Suppressor macrophage treated with lipopolysaccharide for 1 hour (primary cell): ENCODE data around the gene SCN1A.

Source experiments
- DNase-seq, 3 donors: peaks; one replicate each; pipeline ENCODE4 v3.0.0-alpha.2; 2020 to 2022

SCN1A gene

GRCh38 chr2:165969227-165969626 is 158.6 kb downstream of the SCN1A start:
- no peak for DNase-seq

- DNase-seq: no peak
These were observed 160.1 kb downstream of the SCN1A start for GRCh38 chr2:165967746-165968145.

- no peak for DNase-seq
These were observed 166.0 kb downstream of the SCN1A start for GRCh38 chr2:165961818-165962217.

GRCh38 chr2:165959371-165959770 is 168.4 kb downstream of the SCN1A start:
- no peak for DNase-seq

- DNase-seq: no peak
These were observed 169.4 kb downstream of the SCN1A start for GRCh38 chr2:165958313-165958960.

GRCh38 chr2:165957030-165957675 is 170.7 kb downstream of the SCN1A start:
- no peak for DNase-seq

- DNase-seq: peak; percentile 95 to 97 (median 95)
These were observed 173.9 kb downstream of the SCN1A start, which contains the start of gene TTC21B for GRCh38 chr2:165953655-165954606. Gene TTC21B (minus strand): TSS chr2:165953776. CDS start chr2:165953705, 71 bp downstream.

GRCh38 chr2:165953306-165953654 is 174.5 kb downstream of the SCN1A start:
- DNase-seq: no peak

GRCh38 chr2:165952741-165953211 is 175.0 kb downstream of the SCN1A start:
- peak in 2 of 3 donors; percentile 18 to 20 for DNase-seq

GRCh38 chr2:165952085-165952484 is 175.7 kb downstream of the SCN1A start:
- no peak for DNase-seq

GRCh38 chr2:165950438-165950837 is 177.4 kb downstream of the SCN1A start:
- DNase-seq: no peak

- DNase-seq: no peak
These were observed 186.0 kb downstream of the SCN1A start for GRCh38 chr2:165941827-165942226.

- no peak for DNase-seq
These were observed 189.6 kb downstream of the SCN1A start for GRCh38 chr2:165938237-165938636.
